NAMALWA (cell line): ENCODE data around the gene RNF183.
"Not testable (repeated sequence)": the region's sequence is repeated elsewhere in the genome, so short reads cannot be mapped to it uniquely, and the experiment has no call there.

Experiments
- DNase-seq: peaks from one replicate; pipeline ENCODE4 v3.0.0-alpha.2; 2015; ENCODE audit warnings: low spot score

The RNF183 gene

DNA sequence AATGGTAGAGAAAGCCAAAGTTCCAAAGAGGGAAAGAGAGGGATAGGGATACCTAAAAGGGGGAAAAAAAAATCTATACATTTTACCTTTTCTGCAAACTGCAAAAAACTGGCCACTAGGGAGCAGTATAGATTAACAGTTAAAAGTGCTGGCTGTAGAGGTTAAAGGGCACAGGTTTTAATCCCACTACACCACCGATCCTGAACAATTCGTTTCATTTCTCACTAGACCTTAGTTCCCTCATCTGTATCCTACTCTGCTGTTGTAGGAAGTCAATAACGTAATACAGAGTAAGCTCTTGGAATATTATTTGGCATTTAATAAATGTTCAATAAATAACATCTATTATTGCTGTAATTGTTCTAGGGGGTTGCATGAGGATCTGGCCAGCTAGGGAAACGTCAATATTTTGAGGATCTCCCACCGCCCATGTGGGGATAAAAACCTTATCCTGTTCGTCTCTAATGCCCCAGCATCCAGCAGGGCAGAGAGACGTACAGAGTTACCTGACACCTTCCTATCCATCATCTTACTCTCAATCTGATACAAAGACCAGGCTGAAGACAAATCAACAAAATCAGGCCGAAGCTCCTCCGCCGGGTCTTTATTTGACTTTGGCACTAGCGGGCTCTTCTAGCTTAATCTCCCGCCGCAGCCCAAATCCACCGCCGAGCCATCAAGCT, 28.6 kb downstream of the RNF183 start:
- DNase-seq, result peak; percentile 86

DNA sequence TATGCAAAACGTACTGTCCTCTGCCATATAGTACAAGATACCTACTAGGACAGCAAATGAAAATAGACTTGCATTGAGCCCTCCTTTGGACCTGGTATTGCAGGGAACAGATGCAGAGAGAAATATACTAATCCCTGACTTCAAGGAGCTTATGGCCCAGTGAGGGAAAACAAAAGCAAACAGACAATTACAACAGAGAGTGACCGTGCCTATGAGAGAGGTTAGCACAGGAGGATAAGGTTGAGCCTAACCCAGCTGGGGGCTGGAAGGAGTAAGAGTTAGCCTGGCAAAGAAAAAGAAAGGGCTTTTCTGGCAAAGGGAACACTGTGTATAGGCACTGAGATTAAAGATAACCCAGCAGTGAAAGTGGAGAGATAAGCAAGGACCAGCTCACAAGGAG, 33.3 kb downstream of the RNF183 start:
- no peak for DNase-seq

DNA sequence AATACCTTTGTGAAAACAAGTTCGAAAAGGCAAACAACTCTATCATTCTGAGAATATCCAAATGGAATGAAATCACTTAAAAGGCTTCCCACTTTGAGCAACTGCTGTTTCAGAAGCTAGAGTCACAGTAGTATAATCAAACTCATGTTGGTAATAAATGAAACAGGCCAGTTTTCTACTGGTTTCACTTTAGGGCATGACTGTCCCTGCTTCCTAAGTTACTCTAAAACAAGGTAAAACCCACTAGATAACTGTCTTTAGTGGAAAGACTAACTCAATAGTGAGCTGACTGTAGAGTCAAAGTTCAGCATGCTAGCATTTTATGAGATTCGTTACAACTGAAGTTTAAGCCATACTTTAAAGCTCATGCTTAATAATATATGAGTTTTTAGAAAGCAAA, 33.8 kb downstream of the RNF183 start:
- no peak for DNase-seq

DNA sequence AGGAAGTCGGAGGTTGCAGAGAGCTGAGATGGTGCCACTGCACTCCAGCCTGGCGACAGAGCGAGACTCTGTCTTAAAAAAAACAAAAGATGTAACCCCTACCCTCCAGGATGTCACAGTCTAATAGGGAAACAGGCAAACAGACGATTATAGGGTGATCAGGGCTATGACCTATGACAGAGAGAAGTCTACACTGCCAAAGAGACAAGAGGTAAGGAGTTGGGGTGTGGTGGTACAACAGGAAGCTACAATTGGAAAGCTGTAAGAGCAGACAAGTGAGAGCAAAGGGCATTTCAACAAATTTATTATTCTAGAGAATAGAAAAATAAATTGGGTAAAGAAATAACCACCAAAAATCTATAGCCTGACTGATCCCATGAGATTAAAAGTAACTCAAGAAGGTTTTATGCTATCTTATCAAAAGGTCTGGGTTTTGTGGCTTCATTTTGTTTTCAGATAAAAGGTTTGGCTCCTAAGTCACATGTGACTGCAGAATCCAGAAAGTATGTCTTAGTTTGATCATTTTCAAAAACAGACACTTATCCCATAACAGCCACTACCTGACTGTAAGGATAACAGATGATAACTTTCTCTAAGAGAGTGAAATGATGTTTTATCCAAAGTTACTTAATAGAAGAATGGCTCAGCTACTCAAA, 35.1 kb downstream of the RNF183 start:
- no peak for DNase-seq

DNA sequence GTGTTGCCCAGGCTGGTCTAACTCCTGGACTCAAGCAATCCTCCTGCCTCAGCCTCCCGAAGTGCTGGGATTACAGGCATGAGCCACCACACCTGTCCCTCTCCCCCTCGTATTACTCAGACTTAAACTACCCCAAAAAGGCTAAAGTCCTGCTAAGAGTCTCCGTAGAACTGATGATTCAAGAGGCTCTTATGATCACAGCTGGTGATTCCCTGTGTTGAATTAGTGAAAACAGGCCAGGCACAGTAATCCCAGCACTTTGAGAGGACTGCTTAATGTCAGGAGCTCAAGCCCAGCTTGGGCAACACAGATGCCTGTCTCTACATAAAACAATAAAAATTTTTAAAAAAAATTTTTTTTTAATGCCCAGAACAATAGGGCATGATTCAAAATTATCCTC, 37.0 kb downstream of the RNF183 start:
- no peak for DNase-seq

DNA sequence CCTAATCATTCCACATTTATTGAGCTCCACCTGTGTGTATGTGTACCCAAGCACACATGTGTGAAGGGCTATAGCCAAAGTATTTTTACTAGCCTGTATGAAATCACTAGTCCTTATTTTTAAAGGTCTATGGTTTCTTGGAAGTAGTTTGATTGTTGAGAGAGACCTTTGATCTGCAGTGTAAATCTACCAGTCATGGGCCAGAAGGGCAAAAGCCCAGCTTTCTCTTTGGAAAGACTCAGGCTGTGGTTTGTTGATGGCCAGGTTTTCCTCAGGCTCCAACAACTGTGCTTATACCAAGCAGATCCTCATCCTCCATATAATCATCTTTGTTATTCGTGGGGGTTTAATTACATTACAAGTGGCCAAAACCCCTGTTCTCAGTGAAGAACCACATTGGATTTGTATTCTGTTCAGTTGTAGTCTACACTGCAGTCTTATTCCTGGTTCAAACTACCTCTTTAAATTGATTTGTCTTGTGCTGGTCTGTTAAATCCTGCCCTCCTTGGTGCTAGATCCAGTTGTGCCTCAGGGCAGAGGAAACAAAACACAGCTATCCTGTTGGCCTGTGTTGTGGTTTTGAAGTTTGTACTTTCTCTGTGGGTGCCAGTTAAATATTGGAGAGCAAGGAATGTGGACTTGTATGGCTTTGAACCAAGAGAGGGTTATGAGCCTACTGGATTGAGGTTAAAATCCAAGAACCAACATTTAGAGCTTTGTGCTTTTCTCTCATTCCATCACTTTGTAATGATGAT, 41.1 kb downstream of the RNF183 start:
- DNase-seq, result no peak

DNA sequence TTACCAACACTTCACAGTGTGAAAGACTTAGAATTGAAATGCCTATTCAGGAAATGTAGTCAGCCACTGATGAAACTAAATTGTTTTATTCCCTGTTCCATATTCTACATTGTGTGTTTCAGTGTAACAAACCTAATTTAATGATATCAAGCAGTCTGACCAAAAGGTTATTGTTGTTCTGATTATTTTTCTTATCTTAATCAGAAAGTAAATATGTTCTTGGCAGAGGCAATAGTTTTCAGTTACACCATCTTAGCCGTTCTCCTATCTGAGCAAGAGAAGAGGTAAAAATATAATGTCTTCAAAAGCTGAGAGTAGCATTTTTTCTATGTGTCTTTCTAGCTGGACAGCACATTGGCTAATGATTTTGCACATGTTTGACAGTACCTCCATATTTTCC, 44.9 kb downstream of the RNF183 start:
- DNase-seq, result no peak

DNA sequence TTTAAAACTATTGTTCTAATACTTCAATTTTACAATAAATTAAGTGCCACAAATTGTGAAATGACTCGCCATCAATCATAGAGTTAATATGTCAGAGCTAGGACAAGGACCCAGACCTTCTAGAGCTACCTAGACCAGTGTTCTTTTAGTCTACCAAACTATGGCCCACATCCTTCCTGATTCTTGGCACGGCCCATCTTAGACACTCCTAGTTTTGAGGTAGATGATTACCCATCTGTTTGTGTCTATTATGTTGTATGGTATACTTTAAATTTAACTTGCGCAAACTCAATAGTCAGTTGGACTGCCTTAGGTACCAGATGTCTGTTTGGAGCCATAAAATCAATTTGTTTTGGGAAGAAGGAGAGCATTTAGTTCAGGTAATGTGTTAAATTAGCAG, 45.3 kb downstream of the RNF183 start:
- DNase-seq, result no peak

DNA sequence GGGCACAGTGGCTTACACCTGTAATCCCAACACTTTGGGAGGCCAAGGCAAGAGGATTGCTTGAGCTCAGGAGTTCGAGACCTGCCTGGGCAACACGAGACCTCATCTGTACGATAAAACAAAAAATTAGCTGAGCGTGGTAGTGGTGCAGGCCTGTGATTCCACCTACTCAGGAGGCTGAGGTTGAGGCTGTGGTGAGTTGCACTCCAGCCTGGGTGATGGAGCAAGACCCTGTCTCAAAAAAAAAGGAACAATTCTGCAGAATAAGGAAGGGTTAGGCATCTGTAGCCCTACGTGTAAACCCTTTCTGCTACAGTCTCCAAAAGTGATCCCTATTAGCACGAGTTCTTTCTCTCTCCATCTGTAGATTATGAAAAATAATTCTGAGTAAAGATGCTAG, 47.7 kb downstream of the RNF183 start:
- DNase-seq, result no peak

DNA sequence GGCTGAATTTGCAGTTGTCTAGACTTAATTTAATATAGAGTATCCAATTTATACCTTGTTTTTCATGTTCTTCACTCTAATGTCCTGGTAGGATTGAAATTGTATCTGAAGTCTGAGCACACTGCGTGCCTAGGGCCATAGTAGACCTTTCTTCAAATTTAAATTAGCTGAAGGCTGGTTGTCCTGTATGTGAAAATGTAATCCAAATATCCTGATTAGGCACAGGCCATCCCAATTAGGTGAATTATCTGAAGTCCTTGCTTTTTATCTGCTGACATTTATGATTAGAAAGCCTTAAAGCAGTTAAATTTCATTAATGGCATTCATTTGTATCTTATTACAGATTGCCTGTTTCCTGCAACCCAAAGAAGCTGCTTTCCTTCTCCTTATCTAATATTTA, 48.2 kb downstream of the RNF183 start:
- no peak for DNase-seq

DNA sequence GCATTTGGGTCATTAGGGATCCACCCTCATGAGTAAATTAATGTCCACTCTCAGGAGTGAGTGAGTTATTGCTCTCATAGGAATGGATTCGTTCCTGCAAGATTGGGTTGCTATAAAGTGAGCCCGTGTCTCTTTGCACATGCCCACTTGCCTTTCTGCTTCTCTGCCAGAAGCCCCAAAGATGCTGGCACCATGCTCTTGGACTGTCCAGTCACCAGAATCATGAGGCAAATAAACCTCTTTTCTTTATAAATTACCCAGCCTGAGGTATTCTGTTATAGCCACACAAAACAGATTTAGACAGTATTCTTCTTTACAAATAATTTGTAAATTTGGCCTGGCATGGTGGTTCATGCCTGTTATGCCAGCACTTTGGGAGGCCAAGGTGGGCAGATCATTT, 52.4 kb downstream of the RNF183 start:
- DNase-seq, result no peak

DNA sequence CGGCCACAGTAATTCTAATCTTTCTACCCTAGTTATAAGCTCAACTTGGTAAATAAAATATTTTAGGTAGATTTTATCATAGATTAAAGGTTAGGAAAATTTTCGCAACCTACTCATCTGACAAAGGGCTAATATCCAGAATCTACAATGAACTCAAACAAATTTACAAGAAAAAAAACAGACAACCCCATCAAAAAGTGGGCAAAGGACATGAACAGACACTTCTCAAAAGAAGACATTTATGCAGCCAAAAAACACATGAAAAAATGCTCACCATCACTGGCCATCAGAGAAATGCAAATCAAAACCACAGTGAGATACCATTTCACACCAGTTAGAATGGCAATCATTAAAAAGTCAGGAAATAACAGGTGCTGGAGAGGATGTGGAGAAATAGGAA, 53.5 kb downstream of the RNF183 start:
- DNase-seq, result not testable (repeated sequence)

DNA sequence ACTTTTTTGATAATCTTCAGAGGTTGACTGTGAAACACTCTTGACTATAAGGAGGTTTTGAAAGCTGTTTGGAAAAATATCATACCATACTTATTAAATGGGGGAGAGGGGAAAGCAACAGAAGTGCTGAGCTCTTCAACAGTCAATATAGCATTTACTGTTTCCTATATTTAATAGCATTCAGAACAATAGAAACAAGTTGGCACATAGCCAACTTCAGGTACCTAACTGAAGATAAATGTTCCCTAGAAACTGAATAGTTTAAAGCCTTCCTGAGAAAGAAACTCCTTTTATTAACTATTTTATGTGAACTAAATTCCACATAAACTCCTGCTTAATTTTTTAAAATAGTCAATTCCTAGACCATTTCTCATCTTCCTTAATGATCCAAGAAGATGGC, 55.5 kb downstream of the RNF183 start:
- no peak for DNase-seq
